Bronchial epithelial cell (primary cell): Measurements from ENCODE around the gene RUNX2. TPM values are rescaled to one million over a fixed set of nuclear protein-coding genes. Genes with fewer than 3 reads are reported as not detected.
"Not testable (repeated sequence)": the region's sequence is repeated elsewhere in the genome, so short reads cannot be mapped to it uniquely, and the experiment has no call there.

ENCODE experiments used
- DNase-seq: peaks from one replicate; pipeline ENCODE4 v3.0.0-alpha.2; 2010; ENCODE audit warnings: low read depth
- FAIRE-seq: peaks from 2 replicates; lab custom pipeline; 2011; peaks lifted over from hg19 to GRCh38; lab: Jason Lieb, UNC
- H3K27me3 ChIP-seq: 2 replicates; pipeline ENCODE4 v1.5.1; 2011; ENCODE audit warnings: low read length; ENCODE audit not compliant: control insufficient read depth, insufficient read depth
- H3K36me3 ChIP-seq: 2 replicates; pipeline ENCODE4 v1.5.1; 2011; ENCODE audit warnings: low read length; ENCODE audit not compliant: control insufficient read depth, insufficient read depth
- H3K4me3 ChIP-seq: 2 replicates; pipeline ENCODE4 v1.5.1; 2011; ENCODE audit warnings: mild to moderate bottlenecking, low read depth, low read length, control low read depth
- CTCF ChIP-seq: IDR thresholded peaks from 2 replicates; pipeline ENCODE4 v1.5.1; 2011; ENCODE audit warnings: mild to moderate bottlenecking, moderate library complexity, low read length, control low read depth, inconsistent platforms; ENCODE audit not compliant: insufficient read depth, severe bottlenecking
- total RNA-seq: library from RNA; depleted of rRNA; stranded (reverse); fragments of >200 nt; gene quantifications from 2 replicates; pipeline ENCODE4 v1.2.1, GENCODE V29; 2014

RUNX2 gene
- total RNA-seq, 1 donor from 2014 or later, result 0.79 TPM

GRCh38 chr6:45461486-45461885 is 133.4 kb downstream of the RUNX2 start:
- DNase-seq (peak; percentile 32), FAIRE-seq (no peak)
- H3K36me3 ChIP-seq, result no peaks in the 10 kb centered on the region
- no peak overlapping the region for H3K4me3 ChIP-seq
- H3K27me3 ChIP-seq, result no peaks in the 10 kb centered on the region
- TF ChIP-seq CTCF, result no peak

GRCh38 chr6:45462190-45463134 is 134.3 kb downstream of the RUNX2 start:
- no peak overlapping the region for H3K4me3 ChIP-seq
- no peak for DNase-seq
- peak; percentile 52 for FAIRE-seq
- H3K36me3 ChIP-seq, result no peaks in the 10 kb centered on the region
- TF ChIP-seq CTCF, result no peak
- H3K27me3 ChIP-seq, result no peaks in the 10 kb centered on the region

- no peak for DNase-seq
- TF ChIP-seq CTCF, result no peak
- Histone ChIP-seq H3K36me3 (no peaks in the 10 kb centered on the region), H3K4me3 (no peak overlapping the region), H3K27me3 (no peaks in the 10 kb centered on the region)
- FAIRE-seq, result no peak
Measured at GRCh38 chr6:45464685-45465084, 136.6 kb downstream of the RUNX2 start.

- H3K4me3 ChIP-seq, result no peak overlapping the region
- no peaks in the 10 kb centered on the region for H3K27me3 ChIP-seq
- H3K36me3 ChIP-seq, result no peaks in the 10 kb centered on the region
- DNase-seq (no peak), FAIRE-seq (no peak)
- no peak for TF ChIP-seq CTCF
Measured at GRCh38 chr6:45466686-45467085, 138.6 kb downstream of the RUNX2 start.

- H3K4me3 ChIP-seq, H3K27me3 ChIP-seq, FAIRE-seq, H3K36me3 ChIP-seq, DNase-seq: not testable (repeated sequence)
Measured at GRCh38 chr6:45467417-45467816, 139.3 kb downstream of the RUNX2 start.

GRCh38 chr6:45467853-45468252 is 139.7 kb downstream of the RUNX2 start:
- no peak overlapping the region for H3K4me3 ChIP-seq
- DNase-seq (no peak), FAIRE-seq (no peak)
- no peaks in the 10 kb centered on the region for H3K36me3 ChIP-seq
- no peak for TF ChIP-seq CTCF
- no peaks in the 10 kb centered on the region for H3K27me3 ChIP-seq
